GM10266 (cell line): ENCODE measurements around the gene ERP44.
A peak's percentile ranks its signal among the peaks of the same experiment; 100 is the strongest.
"Not testable (repeated sequence)": the region's sequence is repeated elsewhere in the genome, so short reads cannot be mapped to it uniquely, and the experiment has no call there.

Experiments
- DNase-seq: peaks from one replicate; pipeline ENCODE4 v3.0.0; 2012; ENCODE audit errors: extremely low spot score
- CTCF ChIP-seq: IDR thresholded peaks from 2 replicates; pipeline ENCODE4 v1.5.1; 2012; ENCODE audit warnings: mild to moderate bottlenecking, low read depth; ENCODE audit not compliant: control insufficient read depth, insufficient read depth; ENCODE audit errors: missing control alignments

ERP44 gene

GRCh38 chr9:100064872-100065581 lies 33.8 kb downstream of the ERP44 start:
- no peak for DNase-seq
- TF ChIP-seq CTCF = no peak

- no peak for TF ChIP-seq CTCF
- no peak for DNase-seq
Measured at GRCh38 chr9:100063185-100063584, 35.6 kb downstream of the ERP44 start.

- not testable (repeated sequence) for DNase-seq
Measured at GRCh38 chr9:100062683-100063082, 36.1 kb downstream of the ERP44 start.

DNA sequence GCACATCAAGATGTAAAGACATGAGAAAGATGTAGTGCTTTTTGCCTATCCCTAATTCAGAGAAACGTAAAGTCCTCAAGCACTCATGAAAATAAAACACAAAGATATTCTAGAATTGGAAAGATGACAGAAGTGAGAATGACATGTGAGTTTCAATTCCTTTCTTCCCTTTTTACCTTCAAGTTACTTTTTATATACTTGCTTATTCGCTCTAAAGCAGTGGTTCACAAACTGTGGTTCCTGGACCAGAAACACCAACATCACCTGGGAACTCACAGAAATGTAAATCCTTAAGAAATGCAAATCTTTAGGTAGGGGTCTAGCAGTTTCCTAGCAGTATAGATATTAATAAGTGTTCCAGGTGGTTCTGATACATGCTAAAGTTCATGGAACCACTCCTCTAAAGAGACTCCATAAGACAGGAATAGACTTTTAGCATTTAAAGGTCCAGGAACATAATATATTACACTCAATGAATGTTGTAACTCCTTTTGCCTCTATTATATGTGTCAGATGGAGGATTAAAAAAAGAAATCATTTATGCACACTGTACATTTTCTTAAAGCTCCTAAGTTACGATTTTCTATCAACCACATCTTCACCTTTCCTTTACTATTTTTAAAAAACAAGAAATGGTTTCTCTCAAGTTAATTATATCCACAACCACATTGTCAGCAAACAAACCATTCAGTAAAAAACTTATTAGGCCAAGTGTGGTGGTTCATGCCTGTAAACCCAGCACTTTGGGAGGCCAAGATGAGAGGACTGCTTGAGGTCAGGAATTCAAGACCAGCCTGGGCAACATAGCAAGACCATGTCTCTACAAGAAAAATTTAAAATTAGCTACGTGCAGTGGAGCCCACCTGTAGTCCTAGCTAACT lies 39.9 kb downstream of the ERP44 start:
- DNase-seq = peak; percentile 47
- no peak for TF ChIP-seq CTCF

DNA sequence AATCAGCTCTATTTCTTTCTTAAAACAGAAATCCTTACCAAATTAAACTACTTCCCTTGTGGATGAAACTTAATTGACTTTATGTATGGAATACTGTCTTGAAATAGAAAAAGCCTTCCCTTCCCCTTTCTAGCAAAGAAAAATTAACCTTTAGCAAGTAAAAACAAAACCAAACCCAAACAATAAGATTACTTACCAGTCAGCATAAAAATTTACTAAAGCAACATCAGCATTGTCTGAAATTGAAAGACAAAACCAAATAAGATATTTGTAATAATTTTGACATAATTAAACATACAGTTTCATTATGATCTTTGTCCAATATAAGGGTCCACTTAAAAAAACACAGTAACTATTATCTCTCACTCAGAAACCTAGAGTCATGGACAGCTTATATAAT lies 41.2 kb downstream of the ERP44 start:
- TF ChIP-seq CTCF = no peak
- DNase-seq = no peak

DNA sequence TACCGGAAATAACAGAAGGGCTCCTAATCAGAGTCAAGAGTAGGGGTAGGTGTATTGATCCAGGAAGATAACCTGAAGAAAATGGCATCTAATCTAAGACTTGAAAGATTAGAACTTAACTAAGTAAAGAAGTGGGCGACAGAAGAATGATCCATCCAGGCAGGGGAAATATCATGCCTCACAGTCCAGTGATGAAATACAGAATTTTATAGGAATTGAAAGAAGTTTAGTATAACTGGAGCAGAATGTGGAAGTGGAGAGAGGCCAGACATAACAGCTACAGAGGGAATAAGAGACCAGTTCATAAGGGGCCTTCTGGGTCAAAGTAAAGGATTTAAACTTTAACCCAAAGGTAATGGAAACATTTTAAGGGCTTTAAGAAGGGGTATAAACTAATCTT lies 42.2 kb downstream of the ERP44 start:
- no peak for TF ChIP-seq CTCF
- no peak for DNase-seq

DNA sequence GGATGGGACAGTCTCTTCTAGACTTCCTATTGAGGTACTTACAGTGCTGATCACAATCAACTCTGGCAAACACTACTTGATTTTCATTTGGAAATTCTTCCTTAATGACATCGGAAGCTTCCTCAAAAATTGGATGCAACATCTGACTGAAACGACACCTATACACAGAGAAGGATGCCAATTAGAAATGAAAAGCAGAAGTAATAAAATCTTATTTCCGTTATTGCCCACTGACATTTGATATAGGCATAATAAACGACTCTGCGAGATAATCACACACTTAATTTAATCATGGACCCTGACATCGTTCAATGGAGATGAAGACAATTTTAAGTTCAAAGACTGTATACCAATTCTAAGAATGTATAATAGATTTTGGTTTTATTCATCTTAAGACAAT lies 46.4 kb downstream of the ERP44 start:
- no peak for DNase-seq

More for the DNA sequence above, 46.4 kb downstream of the ERP44 start:
- TF ChIP-seq CTCF = no peak
